NK-92 (cell line): ENCODE measurements around the gene AMT.
"Not testable (repeated sequence)": the region's sequence is repeated elsewhere in the genome, so short reads cannot be mapped to it uniquely, and the experiment has no call there.

Source experiments
- DNase-seq: peaks from one replicate; lab custom pipeline; 2025; ENCODE audit not compliant: unreplicated experiment; lab: John Stamatoyannopoulos, UW

The AMT gene

GRCh38 chr3:49427586-49427985, 5.3 kb upstream of the AMT start:
- no peak for DNase-seq

DNA sequence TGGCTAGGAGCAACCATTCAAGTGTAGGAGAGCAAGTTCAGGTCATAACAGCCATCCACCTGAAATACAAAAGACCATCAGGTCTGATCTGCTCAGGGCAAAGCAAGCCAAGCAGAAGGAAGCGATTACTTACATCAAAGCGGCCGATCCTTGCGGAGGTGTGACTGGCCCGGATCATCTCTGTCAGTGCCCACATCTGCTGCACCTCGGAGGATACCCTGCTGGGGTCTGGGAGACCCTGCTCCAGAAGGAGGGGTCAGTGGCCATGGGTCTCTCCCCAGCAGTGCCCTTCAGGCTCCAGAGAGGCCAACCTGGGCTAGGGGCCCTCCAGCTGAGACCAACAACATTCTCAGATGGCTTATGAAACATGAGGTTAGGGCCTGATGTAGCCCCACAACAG, 2.5 kb upstream of the AMT start:
- DNase-seq = no peak

GRCh38 chr3:49421890-49422378, 339 bp downstream of the AMT start:
- no peak for DNase-seq

DNA sequence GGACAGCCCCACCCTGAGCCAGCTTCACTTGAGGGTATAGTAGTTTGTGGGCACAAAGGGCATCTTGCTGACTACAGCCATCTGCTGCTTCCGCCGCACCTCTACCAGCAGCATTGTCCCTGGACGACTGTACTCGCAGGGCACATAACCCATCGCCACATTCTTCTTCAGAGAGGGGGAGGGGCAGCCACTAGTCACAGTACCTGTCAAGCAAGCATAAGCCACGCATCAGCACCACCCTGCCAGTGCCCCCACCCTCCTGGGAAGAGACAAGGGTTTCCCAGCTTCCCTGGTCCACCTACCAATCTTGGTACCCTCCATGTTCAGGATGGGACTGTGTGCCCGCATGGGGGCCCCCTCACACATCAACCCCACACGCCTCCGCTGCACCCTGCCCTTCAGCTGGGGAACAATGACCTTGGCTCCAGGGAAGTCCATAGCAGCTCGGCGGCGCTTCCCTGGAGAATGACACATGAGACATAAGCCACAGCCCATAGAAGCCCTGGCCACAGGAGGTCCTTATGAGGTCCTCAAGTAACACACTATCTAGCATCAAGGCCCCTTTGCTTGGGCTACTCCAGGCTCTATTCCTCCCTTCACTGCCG, 4.7 kb downstream of the AMT start:
- no peak for DNase-seq

- no peak for DNase-seq
Observed at GRCh38 chr3:49416867-49417266, 5.4 kb downstream of the AMT start.

DNA sequence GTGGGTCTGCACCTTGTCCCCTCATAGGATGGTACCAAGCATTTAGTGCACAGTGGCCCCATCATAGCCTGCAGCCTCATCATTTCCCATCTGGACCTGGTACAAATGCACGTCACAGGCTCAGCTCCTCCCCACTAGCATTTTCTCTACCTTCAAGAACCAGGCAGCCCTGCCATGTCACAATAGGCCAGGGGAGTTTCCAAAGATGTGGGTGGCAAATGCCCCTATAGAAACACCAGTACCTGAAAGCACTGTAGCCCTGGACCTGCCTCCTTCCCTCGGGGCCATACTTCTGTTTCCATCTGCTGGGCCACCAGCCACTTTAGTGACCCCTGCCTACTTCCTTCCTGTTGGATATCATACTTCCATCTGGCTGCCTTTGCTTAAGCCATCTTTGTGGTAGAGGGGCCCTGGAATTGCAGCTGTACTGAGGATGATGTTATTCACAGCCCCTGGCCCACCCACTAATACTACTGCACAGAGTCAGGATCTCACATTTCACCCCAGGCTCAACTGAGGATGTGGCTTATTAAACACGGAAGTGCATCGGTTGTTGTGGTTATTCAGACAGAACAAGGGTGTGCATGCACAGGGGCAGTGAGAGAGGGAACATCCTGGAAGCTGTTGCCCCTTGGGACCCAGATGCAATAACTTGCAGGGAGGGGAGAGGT, 6.2 kb downstream of the AMT start:
- DNase-seq = peak; percentile 18

GRCh38 chr3:49414753-49415152, 7.5 kb downstream of the AMT start:
- no peak for DNase-seq

DNA sequence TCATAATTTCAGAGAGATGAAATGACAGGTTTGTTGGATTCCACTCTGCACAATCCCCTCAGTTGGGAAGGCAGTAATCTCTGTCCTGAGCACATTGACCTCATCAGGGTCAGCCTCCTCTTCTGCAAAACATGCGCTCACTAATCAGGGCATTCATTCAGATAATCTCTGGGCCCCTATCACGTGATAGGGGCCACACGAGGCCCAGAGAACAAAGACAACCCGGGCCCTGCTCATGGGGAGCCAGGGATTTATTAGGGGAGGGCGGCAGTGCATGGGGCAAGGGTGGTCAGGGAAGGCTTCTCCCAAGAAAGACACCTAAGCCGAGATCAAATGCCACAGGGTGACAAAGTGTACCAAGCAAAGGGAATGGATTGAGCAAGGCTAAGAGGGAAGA, 8.9 kb downstream of the AMT start:
- DNase-seq = no peak

DNA sequence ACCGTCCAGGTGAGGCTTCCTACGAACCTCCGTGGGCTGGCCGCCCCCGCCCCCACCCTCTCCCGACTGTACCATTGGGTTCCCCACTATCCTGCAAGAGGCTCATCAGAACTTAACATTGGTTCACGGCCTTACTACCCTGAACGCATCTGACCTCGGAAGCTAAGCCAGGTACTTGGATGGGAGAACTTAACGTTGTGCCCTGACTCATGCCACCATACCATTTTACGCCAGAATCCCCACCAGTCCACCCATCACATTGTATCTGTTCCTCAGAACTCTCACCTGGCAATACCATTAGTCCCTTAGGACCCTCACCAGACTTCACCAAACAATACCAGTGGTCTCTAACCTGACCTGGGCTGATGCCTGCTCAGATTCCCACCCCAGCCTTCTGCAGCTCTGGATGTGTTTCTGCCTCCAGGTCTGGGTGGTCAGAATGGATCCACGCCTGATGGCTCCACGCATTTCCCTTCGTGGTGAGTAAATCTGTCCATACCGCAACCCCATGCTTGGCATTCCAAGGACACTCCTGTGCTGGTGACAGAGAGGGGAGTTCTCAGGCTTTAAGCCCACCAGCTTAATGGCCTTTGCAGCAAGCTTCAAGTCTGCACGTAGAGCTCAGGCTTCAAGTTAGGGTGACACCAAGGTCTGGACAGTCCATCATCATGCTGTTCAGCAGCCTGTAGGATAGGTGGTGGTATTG, 9.5 kb downstream of the AMT start:
- no peak for DNase-seq

DNA sequence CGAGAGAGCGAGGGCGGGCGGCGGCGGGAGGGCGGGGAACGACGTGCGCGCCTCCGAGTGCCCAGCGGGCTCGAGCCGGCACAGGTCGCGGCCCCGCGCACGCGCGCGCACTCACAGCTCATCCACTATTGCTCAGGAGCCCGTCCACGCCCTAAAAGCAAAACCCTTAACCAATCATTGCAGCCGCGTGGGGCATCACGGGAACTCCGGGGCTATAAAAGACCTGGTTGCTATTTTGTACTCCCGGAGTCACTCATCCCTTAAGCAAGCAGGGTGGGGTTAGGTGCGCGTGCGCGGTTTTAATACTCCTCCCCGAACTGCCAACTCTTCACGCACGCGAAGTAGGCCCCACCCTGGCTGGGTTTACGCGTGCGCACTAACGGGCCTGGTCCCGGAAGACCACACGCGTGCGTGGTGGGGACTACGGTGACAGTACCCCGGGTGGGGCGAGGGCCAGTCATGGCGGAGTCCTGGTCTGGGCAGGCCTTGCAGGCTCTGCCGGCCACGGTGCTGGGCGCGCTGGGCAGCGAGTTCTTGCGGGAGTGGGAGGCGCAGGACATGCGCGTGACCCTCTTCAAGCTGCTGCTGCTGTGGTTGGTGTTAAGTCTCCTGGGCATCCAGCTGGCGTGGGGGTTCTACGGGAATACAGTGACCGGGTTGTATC, 10.2 kb downstream of the AMT start, which contains the start of the genes RHOA and TCTA:
RHOA (minus strand) TSS at position 9 of the 664 bp plus-strand sequence. CDS start 36,387 bp downstream, outside the sequence.
TCTA (plus strand) TSS at position 456 of the 664 bp plus-strand sequence; CDS start at position 460, 4 bp downstream.
- peak; percentile 100 for DNase-seq

- DNase-seq = no peak
Observed at GRCh38 chr3:49411535-49411967, 10.7 kb downstream of the AMT start.

DNA sequence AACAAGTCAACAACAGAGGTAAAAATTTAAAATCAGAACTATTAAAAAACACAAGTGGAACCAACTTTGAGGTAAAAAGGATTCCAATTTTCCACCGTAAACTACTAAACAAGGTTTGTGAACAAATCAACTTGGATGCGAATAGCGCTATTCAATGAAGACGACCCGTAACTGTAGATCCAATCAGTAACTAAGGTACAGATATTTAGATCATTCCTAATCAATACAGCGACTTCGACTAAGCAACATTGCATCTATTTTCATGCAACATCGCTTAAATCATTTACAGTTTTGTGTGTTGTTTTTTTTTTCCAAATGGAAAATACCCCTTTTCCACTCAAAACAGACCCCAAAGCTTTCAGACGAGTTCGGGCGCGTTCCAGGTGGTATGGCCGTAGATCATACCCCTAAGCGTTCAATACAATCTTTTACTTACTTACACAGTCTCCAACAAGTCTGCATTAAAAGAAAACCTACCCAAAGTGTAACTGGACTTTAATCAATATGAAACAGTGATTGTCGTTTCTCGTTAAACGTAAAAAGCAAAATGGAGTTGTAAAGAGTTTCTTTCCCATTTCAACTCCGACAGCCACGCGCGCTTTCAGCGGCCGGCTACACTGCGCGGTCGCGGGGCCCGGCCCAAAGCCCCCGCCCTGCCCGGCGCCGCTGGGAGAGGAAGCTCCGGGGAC, 11.3 kb downstream of the AMT start:
- no peak for DNase-seq

DNA sequence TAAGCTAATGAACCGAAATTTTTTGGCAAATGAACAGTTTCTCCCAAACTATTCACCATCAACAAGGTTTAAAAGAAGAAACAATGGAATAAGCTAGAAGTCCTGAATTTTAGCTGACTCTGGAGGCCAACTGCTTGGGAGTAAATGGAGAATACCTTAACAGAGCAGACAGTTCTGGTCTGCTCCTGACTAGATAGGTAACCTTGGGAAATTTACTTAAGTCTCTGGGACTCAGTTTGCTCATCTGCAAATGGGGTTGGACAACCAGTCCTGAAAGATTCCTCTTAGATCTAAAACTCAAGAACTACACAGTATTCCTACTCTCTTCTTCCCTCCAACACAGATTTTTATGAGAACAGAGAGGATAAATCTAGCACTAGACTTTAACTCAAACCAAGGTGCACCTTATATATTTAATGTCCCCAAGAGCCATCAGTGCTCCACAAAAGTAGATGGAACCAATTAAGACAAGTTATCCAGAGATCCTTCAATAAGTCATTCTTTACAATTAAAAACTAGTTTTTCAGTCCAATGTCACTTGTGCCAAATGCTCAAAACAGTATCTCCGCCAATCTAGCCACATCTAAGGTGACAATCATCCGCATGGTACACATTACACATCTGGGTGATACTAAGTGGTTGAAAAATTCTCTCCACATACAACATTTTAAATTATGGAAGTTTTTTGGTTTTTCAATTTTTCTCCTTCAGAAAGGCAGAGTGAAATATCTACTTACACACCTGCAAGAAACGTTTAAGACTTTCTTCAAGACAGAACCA, 12.0 kb downstream of the AMT start:
- DNase-seq = no peak

GRCh38 chr3:49406571-49407565, 15.4 kb downstream of the AMT start:
- DNase-seq = no peak

- not testable (repeated sequence) for DNase-seq
Observed at GRCh38 chr3:49405570-49405969, 16.7 kb downstream of the AMT start.

DNA sequence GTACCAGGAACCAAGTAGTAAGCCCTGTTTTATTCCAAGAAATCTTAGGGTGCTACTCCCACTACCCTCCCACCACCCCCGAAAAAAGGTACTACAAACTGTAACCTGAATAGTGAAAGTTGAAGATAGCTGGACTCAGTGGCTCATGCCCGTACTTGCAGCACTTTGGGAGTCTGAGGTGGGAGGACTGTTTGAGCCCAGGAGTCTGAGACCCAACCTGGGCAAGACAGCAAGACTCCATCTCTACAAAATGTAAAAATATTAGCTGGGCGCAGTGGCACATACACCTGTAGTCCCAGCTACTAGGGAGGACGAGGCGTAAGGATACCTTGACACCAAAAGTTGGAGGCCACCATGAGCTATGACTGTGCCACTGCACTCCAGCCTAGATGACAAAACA, 18.4 kb downstream of the AMT start:
- DNase-seq = no peak

- no peak for DNase-seq
Observed at GRCh38 chr3:49401766-49402165, 20.5 kb downstream of the AMT start.

- no peak for DNase-seq
Observed at GRCh38 chr3:49399461-49399860, 22.8 kb downstream of the AMT start.

DNA sequence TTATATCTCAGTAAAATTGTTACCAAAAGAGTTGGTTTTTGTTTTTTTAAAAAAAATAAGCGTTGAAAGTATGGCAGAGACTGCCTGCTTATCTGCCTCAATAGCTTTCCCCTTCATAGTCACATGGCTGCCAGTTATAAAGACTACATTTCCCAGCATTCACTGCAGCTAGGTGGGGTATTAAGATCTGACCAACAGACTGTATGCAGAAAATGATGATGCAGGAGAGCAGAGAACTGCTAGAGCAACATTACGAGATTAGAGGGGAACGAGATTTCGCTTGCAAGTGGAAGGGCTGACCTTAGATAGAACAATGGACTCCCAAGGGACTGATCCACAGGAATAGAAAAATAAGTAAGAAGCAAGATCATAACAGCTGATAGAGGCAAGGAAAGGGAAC, 24.8 kb downstream of the AMT start:
- DNase-seq = no peak
